ENCODE data around the gene USB1. TPM values are rescaled to one million over a fixed set of nuclear protein-coding genes. Genes with fewer than 3 reads are reported as not detected.

Gene USB1, protein sequence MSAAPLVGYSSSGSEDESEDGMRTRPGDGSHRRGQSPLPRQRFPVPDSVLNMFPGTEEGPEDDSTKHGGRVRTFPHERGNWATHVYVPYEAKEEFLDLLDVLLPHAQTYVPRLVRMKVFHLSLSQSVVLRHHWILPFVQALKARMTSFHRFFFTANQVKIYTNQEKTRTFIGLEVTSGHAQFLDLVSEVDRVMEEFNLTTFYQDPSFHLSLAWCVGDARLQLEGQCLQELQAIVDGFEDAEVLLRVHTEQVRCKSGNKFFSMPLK
- polyA plus RNA-seq (2011; rRNA removed) (88.2 and 88.8 TPM in 2 replicates), polyA plus RNA-seq (2017; fragmentation: RNase III; extraction: RNeasy Plus Mini Kit Qiagen cat#74134 plus additional on column Dnase treatment) (132 to 143 TPM (median 140 TPM) in 3 replicates), polyA minus RNA-seq (2011; rRNA and poly(A)+ RNA removed) (111 and 129 TPM in 2 replicates)
- 170 and 213 TPM in 2 replicates for polyA plus RNA-seq (2012; cell fraction: cytosol; rRNA removed)
- 84.5 and 103 TPM in 2 replicates for polyA plus RNA-seq (2012; cell fraction: nucleus; rRNA removed)

DNA sequence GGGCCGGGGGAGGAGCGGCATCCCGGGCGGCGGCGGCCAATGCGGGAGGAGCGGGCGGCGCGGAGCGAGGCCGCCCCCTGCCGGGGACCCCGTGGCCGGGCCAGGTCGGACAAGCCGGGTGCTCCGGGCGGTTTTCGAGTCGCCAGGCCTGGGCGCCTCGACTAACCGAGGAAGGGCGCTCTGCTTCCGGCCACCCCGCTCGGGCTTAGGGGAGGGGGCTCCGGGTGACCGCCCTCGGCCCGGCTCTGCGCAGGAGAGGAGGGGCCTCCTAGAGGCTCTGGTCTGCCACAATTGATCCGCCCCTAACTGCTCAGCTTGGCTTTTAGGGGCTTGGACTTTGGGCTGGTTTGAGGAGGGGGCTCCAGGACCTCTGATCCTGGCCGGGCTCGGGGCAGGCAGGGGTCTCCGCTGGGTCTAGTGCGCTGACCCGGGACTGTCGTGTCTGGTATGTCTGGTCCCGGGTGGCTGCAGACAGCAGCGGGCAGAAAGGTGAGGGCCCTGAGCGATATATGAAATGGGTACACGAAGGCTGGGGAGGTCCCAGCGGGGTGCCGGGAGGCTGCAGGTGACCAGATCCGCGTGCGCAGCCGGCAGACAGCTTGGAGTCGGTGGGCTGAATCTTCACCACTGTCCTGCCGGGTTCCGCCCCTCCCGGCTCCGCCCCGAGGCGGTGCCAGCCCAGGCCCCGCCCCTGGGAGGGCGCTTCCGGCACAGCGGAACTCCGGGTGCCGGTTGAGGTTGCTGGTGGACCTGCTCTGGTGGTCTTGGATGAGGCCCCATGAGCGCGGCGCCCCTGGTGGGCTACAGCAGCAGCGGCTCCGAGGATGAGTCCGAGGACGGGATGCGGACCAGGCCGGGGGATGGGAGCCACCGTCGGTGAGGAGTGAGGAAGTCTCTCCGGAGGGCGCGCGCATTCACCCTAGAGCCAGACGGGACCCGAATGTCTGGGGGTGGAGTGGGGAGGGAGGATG lies at the start of gene USB1:
USB1 (plus strand) TSS at position 702 of the 971 bp plus-strand sequence; CDS start at position 779, 77 bp downstream.
- DNase-seq (ENCODE audit: low read depth in 1 of 2, low spot score in 1 of 2) (peak; percentile 91 to 97), ATAC-seq (peak; percentile 84 to 93), FAIRE-seq (peak; percentile 39)
- peak within 1 kb of the TSS; percentile 99 for H3K4me3 ChIP-seq
- ChIA-PET CTCF (interaction anchor here (0.6 to 12.6 kb wide), 29 partner anchors 11 to 425 kb away, joined by 3 to 160 read pairs (median 4); no protein-coding TSS in a partner anchor), POLR2A (interaction anchor here (0.6 to 1.4 kb wide), 5 partner anchors 11 to 209 kb away, joined by 3 to 6 read pairs (median 4); no protein-coding TSS in a partner anchor)
- no peaks in the 10 kb centered on the region for H3K9me3 ChIP-seq
- peak within 1 kb of the TSS; percentile 100 for H3K4me2 ChIP-seq
- TF ChIP-seq MAX (IDR thresholded peaks at IDR 0.05) (peak; percentile 65), GATA3 (IDR thresholded peaks at IDR 0.05; ENCODE audit: borderline replicate concordance) (no peak), TP53 (CRISPR knock-in tag; IDR thresholded peaks at IDR 0.05) (peak; percentile 72; the same call in 1 of the 2 replicates), EHF (CRISPR knock-in tag; IDR thresholded peaks at IDR 0.05) (no peak), FOSB (CRISPR knock-in tag; IDR thresholded peaks at IDR 0.05) (no peak), ZFP36 (IDR thresholded peaks at IDR 0.05; ENCODE audit: borderline replicate concordance, partially characterized antibody) (no peak), NFE2L2 (conservative IDR thresholded peaks at IDR 0.05; ENCODE audit: low read length) (no peak), CHD2 (IDR thresholded peaks at IDR 0.05; ENCODE audit: low read length, partially characterized antibody) (no peak), ZNF302 (CRISPR knock-in tag; IDR thresholded peaks at IDR 0.05) (no peak), JUN (IDR thresholded peaks at IDR 0.05) (peak in 1 of 2 experiments; percentile 61; a peak in 4 of 5 replicates), SMC3 (IDR thresholded peaks at IDR 0.05) (peak; percentile 89), TFCP2L1 (CRISPR knock-in tag; IDR thresholded peaks at IDR 0.05) (no peak), BHLHE40 (IDR thresholded peaks at IDR 0.05; ENCODE audit: low read depth, low read length) (peak; percentile 25; the same call in 1 of the 2 replicates), ZSCAN20 (CRISPR knock-in tag; IDR thresholded peaks at IDR 0.05) (no peak), RFX5 (IDR thresholded peaks at IDR 0.05) (no peak), JUNB (IDR thresholded peaks at IDR 0.05) (no peak), BCL3 (IDR thresholded peaks at IDR 0.05) (no peak), NPAS2 (CRISPR knock-in tag; IDR thresholded peaks at IDR 0.05; ENCODE audit: borderline replicate concordance) (peak; percentile 52; the same call in 1 of the 2 replicates), HES2 (IDR thresholded peaks at IDR 0.05) (no peak), POLR2A (IDR thresholded peaks at IDR 0.05; ENCODE audit: low read length) (peak; percentile 90), HOXA7 (CRISPR knock-in tag; IDR thresholded peaks at IDR 0.05) (no peak), RAD21 (conservative IDR thresholded peaks at IDR 0.05 in 1 of 2, IDR thresholded peaks at IDR 0.05 in 1 of 2) (peak; percentile 48 to 89; a peak in 4 of 5 replicates), PHF8 (IDR thresholded peaks at IDR 0.05; ENCODE audit: borderline replicate concordance, low read depth) (peak; percentile 47; the same call in 1 of the 2 replicates), RCOR1 (IDR thresholded peaks at IDR 0.05; ENCODE audit: low read depth, low read length) (no peak), USF2 (IDR thresholded peaks at IDR 0.05) (no peak), MYC (IDR thresholded peaks at IDR 0.05; ENCODE audit: borderline replicate concordance, low read length) (no peak; the same call in 1 of the 2 replicates), CBX2 (IDR thresholded peaks at IDR 0.05; ENCODE audit: borderline replicate concordance, low read depth) (no peak), MAZ (IDR thresholded peaks at IDR 0.05; ENCODE audit: borderline replicate concordance, low read depth, low read length) (no peak)
- TF ChIP-seq, protein P1, sequence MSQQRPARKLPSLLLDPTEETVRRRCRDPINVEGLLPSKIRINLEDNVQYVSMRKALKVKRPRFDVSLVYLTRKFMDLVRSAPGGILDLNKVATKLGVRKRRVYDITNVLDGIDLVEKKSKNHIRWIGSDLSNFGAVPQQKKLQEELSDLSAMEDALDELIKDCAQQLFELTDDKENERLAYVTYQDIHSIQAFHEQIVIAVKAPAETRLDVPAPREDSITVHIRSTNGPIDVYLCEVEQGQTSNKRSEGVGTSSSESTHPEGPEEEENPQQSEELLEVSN (IDR thresholded peaks at IDR 0.05; ENCODE audit: borderline replicate concordance, low read depth) = peak; percentile 29; the same call in 1 of the 2 replicates
- TF ChIP-seq, protein P2, sequence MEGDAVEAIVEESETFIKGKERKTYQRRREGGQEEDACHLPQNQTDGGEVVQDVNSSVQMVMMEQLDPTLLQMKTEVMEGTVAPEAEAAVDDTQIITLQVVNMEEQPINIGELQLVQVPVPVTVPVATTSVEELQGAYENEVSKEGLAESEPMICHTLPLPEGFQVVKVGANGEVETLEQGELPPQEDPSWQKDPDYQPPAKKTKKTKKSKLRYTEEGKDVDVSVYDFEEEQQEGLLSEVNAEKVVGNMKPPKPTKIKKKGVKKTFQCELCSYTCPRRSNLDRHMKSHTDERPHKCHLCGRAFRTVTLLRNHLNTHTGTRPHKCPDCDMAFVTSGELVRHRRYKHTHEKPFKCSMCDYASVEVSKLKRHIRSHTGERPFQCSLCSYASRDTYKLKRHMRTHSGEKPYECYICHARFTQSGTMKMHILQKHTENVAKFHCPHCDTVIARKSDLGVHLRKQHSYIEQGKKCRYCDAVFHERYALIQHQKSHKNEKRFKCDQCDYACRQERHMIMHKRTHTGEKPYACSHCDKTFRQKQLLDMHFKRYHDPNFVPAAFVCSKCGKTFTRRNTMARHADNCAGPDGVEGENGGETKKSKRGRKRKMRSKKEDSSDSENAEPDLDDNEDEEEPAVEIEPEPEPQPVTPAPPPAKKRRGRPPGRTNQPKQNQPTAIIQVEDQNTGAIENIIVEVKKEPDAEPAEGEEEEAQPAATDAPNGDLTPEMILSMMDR (IDR thresholded peaks at IDR 0.05) = peak; percentile 77
- peak within 1 kb of the TSS; percentile 98 for H3K27ac ChIP-seq
- WGBS (ENCODE audit: missing lambda C conversion rate) = 1% methylated on average over 43 of the region's 81 CpGs
- peaks cover 41% of the 10 kb centered on the region for H3K4me1 ChIP-seq
